HUES48 (cell line): Measurements from ENCODE around the gene EBI3.
A peak's percentile ranks its signal among the peaks of the same experiment; 100 is the strongest.
"Not testable (repeated sequence)": the region's sequence is repeated elsewhere in the genome, so short reads cannot be mapped to it uniquely, and the experiment has no call there.

Experiments
- H3K27ac ChIP-seq: one replicate; pipeline ENCODE4 v1.7.0; 2013; ENCODE audit warnings: low read depth, low read length, inconsistent platforms
- H3K27me3 ChIP-seq: 2 replicates; pipeline ENCODE4 v1.6.1; 2013; ENCODE audit warnings: mild to moderate bottlenecking, low read length; ENCODE audit not compliant: control insufficient read depth, insufficient read depth
- H3K36me3 ChIP-seq: 2 replicates; pipeline ENCODE4 v1.6.1; 2013; ENCODE audit warnings: low read length; ENCODE audit not compliant: control insufficient read depth, insufficient read depth
- H3K4me1 ChIP-seq: 2 replicates; pipeline ENCODE4 v1.6.1; 2013; ENCODE audit warnings: mild to moderate bottlenecking, low read length; ENCODE audit not compliant: control insufficient read depth, insufficient read depth
- H3K4me3 ChIP-seq: 2 replicates; pipeline ENCODE4 v1.5.1; 2013; ENCODE audit warnings: mild to moderate bottlenecking, low read depth, low read length
- H3K9ac ChIP-seq: 2 replicates; pipeline ENCODE4 v1.6.1; 2013; ENCODE audit warnings: mild to moderate bottlenecking, low read depth, low read length, moderate library complexity
- H3K9me3 ChIP-seq: 2 replicates; pipeline ENCODE4 v1.6.1; 2013; ENCODE audit warnings: low read length; ENCODE audit not compliant: control insufficient read depth, insufficient read depth

EBI3 gene

DNA sequence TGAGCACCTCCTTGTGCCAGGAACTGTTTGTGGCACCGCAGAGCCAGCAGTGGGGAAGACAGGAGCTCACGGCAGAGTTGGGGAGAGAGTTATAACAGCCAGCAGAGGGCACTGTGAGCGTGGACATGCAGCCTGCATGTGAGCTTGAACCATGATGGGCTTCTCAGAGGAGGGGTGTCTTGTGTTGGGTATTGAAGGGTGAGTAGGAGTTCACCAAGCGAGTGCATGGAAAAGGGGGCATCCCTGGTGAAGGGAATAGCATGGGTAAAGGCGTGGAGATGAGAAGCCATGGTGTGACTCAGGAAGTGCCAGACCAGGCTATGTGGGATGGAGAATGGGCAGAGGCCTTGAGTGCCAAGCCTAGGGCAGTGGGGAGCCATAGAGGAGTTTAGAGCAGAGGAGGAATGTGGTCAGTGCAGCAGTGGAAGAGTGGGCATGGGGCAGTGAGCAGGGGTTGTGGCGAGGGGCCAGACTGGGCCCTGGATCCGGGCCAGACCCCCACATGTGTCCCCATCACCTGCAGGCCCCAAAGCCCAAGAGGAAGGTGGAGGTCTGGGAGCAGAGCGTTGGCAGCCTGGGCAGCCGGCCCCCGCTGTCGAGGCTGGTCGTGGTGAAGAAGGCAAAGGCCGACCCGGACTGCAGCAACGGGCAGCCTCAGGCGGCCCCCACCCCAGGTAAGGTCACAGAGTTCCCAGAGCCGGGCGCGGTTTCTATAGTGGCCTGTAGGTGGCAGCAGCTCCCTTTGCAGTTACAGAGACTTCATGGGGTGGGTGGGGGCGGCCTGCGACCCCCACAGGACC lies 38.0 kb downstream of the EBI3 start:
- Histone ChIP-seq H3K4me3 (no peak overlapping the region), H3K9me3 (no peaks in the 10 kb centered on the region), H3K27me3 (no peaks in the 10 kb centered on the region), H3K27ac (no peak overlapping the region), H3K9ac (no peak overlapping the region), H3K36me3 (peaks cover 38% of the 10 kb centered on the region), H3K4me1 (no peaks in the 10 kb centered on the region)

DNA sequence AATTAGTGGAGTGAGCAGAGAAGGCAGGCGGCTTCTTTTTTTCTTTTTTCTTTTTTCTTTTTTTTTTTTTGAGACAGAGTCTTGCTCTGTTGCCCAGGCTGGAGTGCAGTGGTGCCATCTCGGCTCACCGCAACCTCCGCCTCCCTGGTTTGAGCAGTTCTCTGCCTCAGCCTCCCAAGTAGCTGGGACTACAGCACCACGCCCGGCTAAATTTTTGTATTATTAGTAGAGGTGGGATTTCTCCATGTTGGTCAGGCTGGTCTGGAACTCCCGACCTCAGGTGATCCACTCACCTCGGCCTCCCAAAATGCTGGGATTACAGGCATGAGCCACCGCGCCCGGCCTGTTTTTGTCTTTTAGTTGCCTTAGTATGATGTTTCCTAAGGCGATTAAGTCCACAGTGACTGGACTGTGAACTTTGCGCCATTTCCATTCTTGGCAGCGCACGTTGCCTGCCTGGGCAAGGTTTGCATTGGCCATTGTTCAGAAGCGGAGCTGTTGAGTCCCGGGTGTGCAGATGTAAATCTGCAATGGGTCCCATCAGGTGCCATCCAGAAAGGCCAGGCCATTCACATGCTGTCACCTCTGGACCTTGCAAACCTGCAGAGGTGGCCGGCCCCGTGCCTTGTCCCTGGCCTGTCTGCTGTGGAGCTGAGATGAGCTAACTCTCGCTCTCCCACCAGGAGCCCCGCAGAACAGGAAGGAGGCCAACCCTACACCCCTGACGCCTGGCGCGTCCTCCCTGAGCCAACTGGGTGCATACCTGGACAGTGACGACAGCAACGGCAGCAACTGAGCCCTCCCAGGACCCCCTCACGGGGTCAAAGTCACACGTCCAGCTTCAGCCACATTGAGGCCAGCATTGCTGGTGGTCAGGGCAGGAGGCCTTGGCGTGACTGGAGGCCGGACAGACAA lies 38.8 kb downstream of the EBI3 start:
- no peak overlapping the region for H3K4me3 ChIP-seq
- H3K36me3 ChIP-seq = peaks cover 31% of the 10 kb centered on the region
- no peak overlapping the region for H3K9ac ChIP-seq

DNA sequence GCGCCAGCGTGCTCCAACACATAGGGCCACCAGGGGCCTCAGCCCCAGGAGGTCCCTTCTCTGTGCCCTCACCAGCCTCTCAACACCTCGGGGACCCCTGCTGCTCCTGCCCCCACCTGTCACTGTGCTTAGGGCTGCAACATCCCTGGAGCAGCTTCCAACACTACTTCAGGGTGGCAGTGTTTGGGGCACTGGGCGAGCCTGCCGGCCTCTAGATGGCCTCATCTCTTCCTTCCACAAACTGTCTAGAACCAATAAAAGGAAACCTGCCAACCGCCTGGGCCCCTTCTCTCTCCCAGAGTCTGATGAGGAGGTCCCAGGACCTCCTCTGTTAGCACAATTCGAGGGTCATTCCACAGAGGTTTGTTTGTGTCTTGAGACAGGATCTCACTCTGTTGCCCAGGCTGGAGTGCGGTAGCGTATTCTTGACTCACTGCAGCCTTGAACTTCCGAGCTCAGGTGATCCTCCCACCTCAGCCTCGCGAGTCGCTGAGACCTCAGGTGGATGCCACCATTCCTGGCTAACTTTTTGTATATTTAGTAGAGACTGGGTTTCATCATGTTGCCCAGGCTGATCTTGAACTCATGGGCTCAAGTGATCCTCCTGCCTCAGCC lies 39.6 kb downstream of the EBI3 start:
- H3K27ac ChIP-seq = no peak overlapping the region
- no peak overlapping the region for H3K9ac ChIP-seq
- no peaks in the 10 kb centered on the region for H3K9me3 ChIP-seq
- H3K4me1 ChIP-seq = no peaks in the 10 kb centered on the region
- H3K27me3 ChIP-seq = no peaks in the 10 kb centered on the region
- no peak overlapping the region for H3K4me3 ChIP-seq
- H3K36me3 ChIP-seq = peaks cover 29% of the 10 kb centered on the region

More for the DNA sequence above, 38.8 kb downstream of the EBI3 start:
- Histone ChIP-seq H3K4me1 (no peaks in the 10 kb centered on the region), H3K27me3 (no peaks in the 10 kb centered on the region), H3K27ac (no peak overlapping the region), H3K9me3 (no peaks in the 10 kb centered on the region)

DNA sequence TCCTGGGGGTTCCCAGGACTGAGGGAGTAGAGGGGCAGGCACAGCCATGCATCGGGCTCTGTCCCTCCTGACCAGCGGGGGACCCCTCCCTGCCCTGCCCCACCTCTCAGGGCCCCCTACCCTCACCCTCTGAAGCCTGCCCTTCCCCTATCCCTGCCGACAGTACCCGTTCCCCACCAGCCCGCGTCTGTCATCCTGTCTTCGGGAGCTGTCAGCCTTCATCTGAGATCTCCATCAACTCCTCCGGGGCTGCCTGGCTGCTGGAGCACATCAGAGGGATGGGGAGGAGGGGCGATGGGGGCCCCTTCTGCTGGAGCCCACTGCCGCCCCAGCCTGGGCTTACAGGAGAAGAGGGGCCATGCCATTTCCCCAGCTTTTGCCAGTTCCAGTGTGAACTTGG lies 43.6 kb downstream of the EBI3 start:
- Histone ChIP-seq H3K27me3 (no peaks in the 10 kb centered on the region), H3K9me3 (no peaks in the 10 kb centered on the region), H3K4me3 (no peak overlapping the region), H3K27ac (no peak overlapping the region), H3K36me3 (peaks cover 16% of the 10 kb centered on the region; the same call in 1 of the 2 replicates), H3K4me1 (no peaks in the 10 kb centered on the region), H3K9ac (no peak overlapping the region)

DNA sequence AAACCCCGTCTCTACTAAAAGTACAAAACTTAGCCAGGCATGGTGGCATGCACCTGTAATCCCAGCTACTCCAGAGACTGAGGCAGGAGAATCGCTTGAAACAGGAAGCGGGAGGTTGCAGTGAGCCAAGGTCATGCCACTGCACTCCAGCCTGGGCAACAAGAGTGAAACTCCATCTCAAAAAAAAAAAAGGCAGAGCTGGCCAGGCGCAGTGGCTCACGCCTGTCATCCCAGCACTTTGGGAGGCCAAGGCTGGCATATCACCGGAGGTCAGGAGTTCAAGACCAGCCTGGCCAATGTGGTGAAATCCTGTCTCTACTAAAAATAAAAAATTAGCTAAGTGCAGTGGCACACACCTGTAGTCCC lies 45.0 kb downstream of the EBI3 start:
- not testable (repeated sequence) for H3K9me3 ChIP-seq, H3K36me3 ChIP-seq, H3K4me3 ChIP-seq, H3K27me3 ChIP-seq, H3K9ac ChIP-seq, H3K4me1 ChIP-seq, H3K27ac ChIP-seq

DNA sequence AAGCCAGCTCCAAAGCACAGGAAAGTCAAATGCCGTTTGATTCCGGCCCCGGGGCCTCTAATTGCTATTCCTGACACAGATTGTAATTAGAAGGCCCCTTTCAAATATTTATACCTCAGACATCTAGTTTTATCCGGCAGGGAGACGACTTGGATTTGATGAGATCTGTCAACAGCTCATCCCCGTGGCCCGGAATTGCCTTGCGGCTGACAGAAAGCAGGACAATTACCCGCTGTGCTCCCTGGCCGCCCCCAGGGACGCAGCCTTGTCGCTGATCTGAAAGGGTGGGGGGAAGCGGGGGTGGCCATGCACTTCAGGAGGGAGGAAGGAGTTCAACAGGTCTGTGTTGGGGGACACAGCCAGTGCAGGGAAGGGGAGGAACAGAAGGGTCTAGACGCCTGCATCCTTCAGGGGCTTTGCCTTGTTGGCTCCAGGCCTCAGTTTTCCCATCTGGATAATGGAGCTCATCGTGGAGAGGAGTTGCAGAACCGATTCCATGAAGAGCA lies 47.9 kb downstream of the EBI3 start:
- H3K4me3 ChIP-seq = no peak overlapping the region
- H3K9ac ChIP-seq = no peak overlapping the region
- H3K9me3 ChIP-seq = no peaks in the 10 kb centered on the region
- no peak overlapping the region for H3K27ac ChIP-seq
- H3K27me3 ChIP-seq = peaks cover 33% of the 10 kb centered on the region
- H3K36me3 ChIP-seq = no peaks in the 10 kb centered on the region
- no peaks in the 10 kb centered on the region for H3K4me1 ChIP-seq

DNA sequence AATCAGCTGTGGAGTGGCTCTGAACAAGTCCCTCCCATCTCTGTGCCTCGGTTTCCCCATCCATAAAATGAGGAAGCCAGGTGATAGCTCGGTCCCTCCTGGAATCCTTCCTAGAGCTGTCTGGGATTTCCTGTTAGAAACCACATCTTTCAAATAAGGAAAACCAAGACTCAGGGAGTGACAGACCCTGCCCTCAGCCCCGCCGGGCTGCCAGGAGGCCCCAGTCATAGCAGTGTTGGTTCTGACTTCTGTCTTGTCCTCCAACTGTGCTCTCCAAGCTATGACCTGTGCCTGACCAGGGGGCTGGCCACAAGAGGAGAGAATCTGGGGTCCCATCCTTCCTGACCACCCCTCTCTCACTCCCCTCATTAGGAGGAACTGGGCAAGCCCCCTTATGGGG lies 48.7 kb downstream of the EBI3 start:
- Histone ChIP-seq H3K27ac (no peak overlapping the region), H3K36me3 (no peaks in the 10 kb centered on the region), H3K9me3 (no peaks in the 10 kb centered on the region), H3K27me3 (peaks cover 38% of the 10 kb centered on the region), H3K9ac (no peak overlapping the region), H3K4me1 (no peaks in the 10 kb centered on the region), H3K4me3 (no peak overlapping the region)

DNA sequence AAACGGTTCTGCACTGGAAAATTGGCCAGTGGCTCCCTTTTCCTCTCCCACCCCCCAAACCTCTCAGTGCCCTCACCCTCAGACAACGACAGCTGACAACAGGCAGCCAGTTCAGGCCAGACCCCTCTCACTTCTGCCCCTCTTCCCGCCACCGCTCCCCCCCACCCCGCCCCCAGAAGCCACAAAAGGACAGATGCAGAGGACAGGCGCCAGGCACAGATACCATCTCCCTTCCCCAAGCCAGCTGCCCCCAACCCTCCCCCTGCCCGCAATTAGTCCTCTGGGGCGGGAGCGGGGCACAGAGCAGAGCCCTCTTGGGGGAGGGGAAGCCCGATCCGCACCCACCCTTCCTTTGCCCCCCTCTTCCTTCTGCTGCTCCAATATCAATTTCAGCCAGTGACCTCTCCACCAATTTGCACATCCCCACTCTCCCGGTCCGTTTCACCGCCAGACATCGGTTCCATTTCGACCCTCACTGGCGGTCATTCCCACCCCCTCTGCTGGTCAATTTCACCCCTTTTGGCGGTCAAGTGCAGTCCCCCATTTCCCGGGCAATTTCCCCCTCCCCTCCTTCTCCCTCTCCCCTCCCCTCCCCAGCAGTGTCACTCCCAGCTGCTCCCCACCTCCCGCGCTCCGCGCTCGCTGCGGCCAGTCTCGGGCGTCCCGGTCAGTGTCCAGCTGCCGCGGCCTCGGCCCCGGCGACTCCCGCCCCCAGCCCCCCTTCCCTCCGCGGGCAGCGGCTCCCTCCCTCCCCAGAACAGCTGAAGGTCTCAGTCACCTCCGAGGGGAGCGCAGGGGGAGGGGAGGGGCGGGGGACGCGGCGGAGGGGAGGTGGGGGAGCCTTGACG lies 49.3 kb downstream of the EBI3 start, which contains the start of gene SHD:
Gene SHD (plus strand): TSS at position 848 of the 848 bp plus-strand sequence. CDS start 798 bp downstream, outside the sequence.
- H3K9ac ChIP-seq = no peak within 1 kb of the TSS
- peak within 1 kb of the TSS; percentile 77 for H3K4me3 ChIP-seq
- no peaks in the 10 kb centered on the region for H3K9me3 ChIP-seq
- H3K27ac ChIP-seq = no peak within 1 kb of the TSS
- no peaks in the 10 kb centered on the region for H3K36me3 ChIP-seq
- H3K4me1 ChIP-seq = no peaks in the 10 kb centered on the region
- H3K27me3 ChIP-seq = peaks cover 40% of the 10 kb centered on the region

DNA sequence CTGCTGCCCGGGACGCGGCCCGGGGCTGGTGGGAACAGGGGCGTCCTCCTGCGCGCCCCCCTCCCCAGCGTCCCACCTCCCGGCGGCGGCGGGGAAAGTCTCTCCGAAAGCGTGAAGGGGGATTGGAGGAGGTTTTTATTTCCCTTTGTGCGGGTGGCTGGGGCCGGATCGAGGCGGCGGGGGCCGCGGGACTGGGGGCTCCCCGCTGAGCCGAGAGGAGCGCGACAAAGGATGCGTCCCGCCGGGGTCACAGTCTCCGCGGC lies 49.9 kb downstream of the EBI3 start:
- Histone ChIP-seq H3K36me3 (no peaks in the 10 kb centered on the region), H3K27me3 (peaks cover 40% of the 10 kb centered on the region), H3K9me3 (no peaks in the 10 kb centered on the region), H3K4me3 (peak overlapping the region; percentile 72), H3K4me1 (no peaks in the 10 kb centered on the region), H3K9ac (no peak overlapping the region), H3K27ac (no peak overlapping the region)
